Measurements from ENCODE around the gene BCKDHA. TPM values are rescaled to one million over a fixed set of nuclear protein-coding genes. Genes with fewer than 3 reads are reported as not detected.

BCKDHA gene
- total RNA-seq, 1 experiment from 2014 or later, result 19.4 TPM

- H3K4me3 ChIP-seq (ENCODE audit: low read depth, low read length), result no peak overlapping the region
- Mint-ChIP-seq H3K36me3 (ENCODE audit: insufficient read depth, unreplicated experiment) (peaks cover 10% of the 10 kb centered on the region), H3K4me3 (ENCODE audit: unreplicated experiment) (no peak overlapping the region), H3K9me3 (ENCODE audit: unreplicated experiment) (no peaks in the 10 kb centered on the region), H3K27ac (ENCODE audit: unreplicated experiment) (no peak overlapping the region), H3K4me1 (ENCODE audit: low read depth, unreplicated experiment) (peaks cover 15% of the 10 kb centered on the region), H3K27me3 (ENCODE audit: insufficient read depth, unreplicated experiment) (no peaks in the 10 kb centered on the region)
- TF ChIP-seq, protein P1, sequence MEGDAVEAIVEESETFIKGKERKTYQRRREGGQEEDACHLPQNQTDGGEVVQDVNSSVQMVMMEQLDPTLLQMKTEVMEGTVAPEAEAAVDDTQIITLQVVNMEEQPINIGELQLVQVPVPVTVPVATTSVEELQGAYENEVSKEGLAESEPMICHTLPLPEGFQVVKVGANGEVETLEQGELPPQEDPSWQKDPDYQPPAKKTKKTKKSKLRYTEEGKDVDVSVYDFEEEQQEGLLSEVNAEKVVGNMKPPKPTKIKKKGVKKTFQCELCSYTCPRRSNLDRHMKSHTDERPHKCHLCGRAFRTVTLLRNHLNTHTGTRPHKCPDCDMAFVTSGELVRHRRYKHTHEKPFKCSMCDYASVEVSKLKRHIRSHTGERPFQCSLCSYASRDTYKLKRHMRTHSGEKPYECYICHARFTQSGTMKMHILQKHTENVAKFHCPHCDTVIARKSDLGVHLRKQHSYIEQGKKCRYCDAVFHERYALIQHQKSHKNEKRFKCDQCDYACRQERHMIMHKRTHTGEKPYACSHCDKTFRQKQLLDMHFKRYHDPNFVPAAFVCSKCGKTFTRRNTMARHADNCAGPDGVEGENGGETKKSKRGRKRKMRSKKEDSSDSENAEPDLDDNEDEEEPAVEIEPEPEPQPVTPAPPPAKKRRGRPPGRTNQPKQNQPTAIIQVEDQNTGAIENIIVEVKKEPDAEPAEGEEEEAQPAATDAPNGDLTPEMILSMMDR (IDR thresholded peaks at IDR 0.05; ENCODE audit: insufficient read depth in 1 of 2, low read depth in 1 of 2, low read length in 1 of 2, severe bottlenecking in 1 of 2, unreplicated experiment in 1 of 2), result no peak
- H3K9me3 ChIP-seq, result no peaks in the 10 kb centered on the region
- intact Hi-C loops (cut with micrococcal nuclease; ENCODE audit: unreplicated experiment), result no loop called here
- POLR2A ChIA-PET, result no interaction called here
- no peaks in the 10 kb centered on the region; the same call in 1 of the 2 replicates for H3K27me3 ChIP-seq (replicated peaks; ENCODE audit: control insufficient read depth, insufficient read depth, low read length)
- CTCF ChIA-PET, result interaction anchor here (0.8 kb wide), 1 partner anchor 47 kb away, joined by 3 read pairs; no protein-coding TSS in a partner anchor
- H3K4me1 ChIP-seq, result 0 out of 2 replicates have a peak, but pooled peaks cover 6% of the 10 kb centered on the region
- BruUV-seq (replicated peaks), result no TSS peak
- no peak for DNase-seq
- H3K36me3 ChIP-seq (ENCODE audit: control insufficient read depth, insufficient read depth, low read length), result no peaks in the 10 kb centered on the region
These were observed 4.4 kb downstream of the BCKDHA start for GRCh38 chr19:41402010-41402409.

DNA sequence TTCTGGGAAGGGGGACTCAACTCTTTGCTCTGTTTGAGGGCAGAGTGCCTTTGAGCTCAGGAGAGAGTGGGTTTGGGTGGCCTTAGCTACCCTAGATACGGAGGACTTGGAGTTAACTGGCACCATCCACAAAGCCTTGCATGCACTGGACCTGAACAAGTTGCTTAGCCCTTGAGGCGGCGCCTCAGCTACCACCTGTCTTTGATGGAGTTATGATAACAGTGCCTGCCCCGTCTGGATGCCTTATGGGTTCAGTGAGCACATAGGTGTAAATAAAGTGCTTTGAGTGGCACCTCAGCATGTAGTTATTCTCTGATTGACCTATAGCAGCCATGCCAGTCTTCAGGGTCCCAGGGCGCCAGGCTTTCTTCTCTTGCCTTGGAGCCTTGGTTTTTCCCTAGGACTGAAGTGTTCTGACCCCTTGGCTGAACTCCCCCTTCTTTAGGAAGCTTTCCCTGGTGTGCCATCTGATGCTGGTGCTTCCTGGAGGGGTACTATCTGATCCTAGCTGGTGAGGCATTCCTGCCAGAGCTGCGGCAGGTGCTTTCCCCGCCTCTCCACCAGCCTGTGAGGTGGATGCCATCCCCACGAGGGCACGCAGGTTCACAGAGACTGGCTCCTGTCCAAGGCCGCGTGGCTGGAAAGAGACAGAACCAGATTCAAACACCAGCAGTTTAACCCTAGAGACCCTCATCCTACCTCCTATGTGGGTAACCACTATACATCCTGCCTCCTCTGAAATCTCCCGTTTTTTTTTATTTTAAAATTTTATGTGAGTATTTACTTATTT is 5.8 kb downstream of the BCKDHA start:
- TF ChIP-seq, protein P1 (IDR thresholded peaks at IDR 0.05; ENCODE audit: insufficient read depth in 1 of 2, low read depth in 1 of 2, low read length in 1 of 2, severe bottlenecking in 1 of 2, unreplicated experiment in 1 of 2), result no peak
- H3K4me1 Mint-ChIP-seq (ENCODE audit: low read depth, unreplicated experiment), result peaks cover 9% of the 10 kb centered on the region
- no peak overlapping the region for H3K4me3 Mint-ChIP-seq (ENCODE audit: unreplicated experiment)
- H3K27me3 Mint-ChIP-seq (ENCODE audit: insufficient read depth, unreplicated experiment), result no peaks in the 10 kb centered on the region
- POLR2A ChIA-PET, result no interaction called here
- BruUV-seq (replicated peaks), result no TSS peak
- no peak for DNase-seq
- Histone ChIP-seq H3K27me3 (replicated peaks; ENCODE audit: control insufficient read depth, insufficient read depth, low read length) (no peaks in the 10 kb centered on the region), H3K9me3 (no peaks in the 10 kb centered on the region), H3K4me1 (0 out of 2 replicates have a peak, but pooled peaks cover 5% of the 10 kb centered on the region), H3K36me3 (ENCODE audit: control insufficient read depth, insufficient read depth, low read length) (no peaks in the 10 kb centered on the region; the same call in 1 of the 2 replicates), H3K4me3 (ENCODE audit: low read depth, low read length) (no peak overlapping the region)
- H3K27ac Mint-ChIP-seq (ENCODE audit: unreplicated experiment), result no peak overlapping the region
- no peaks in the 10 kb centered on the region for H3K36me3 Mint-ChIP-seq (ENCODE audit: insufficient read depth, unreplicated experiment)
- H3K9me3 Mint-ChIP-seq (ENCODE audit: unreplicated experiment), result no peaks in the 10 kb centered on the region
- intact Hi-C loops (cut with micrococcal nuclease; ENCODE audit: unreplicated experiment), result no loop called here
- CTCF ChIA-PET, result no interaction called here

- Mint-ChIP-seq H3K4me3 (ENCODE audit: unreplicated experiment) (no peak overlapping the region), H3K27ac (ENCODE audit: unreplicated experiment) (no peak overlapping the region), H3K27me3 (ENCODE audit: insufficient read depth, unreplicated experiment) (no peaks in the 10 kb centered on the region), H3K4me1 (ENCODE audit: low read depth, unreplicated experiment) (peaks cover 16% of the 10 kb centered on the region), H3K9me3 (ENCODE audit: unreplicated experiment) (no peaks in the 10 kb centered on the region), H3K36me3 (ENCODE audit: insufficient read depth, unreplicated experiment) (peaks cover 8% of the 10 kb centered on the region)
- Histone ChIP-seq H3K4me3 (ENCODE audit: low read depth, low read length) (no peak overlapping the region), H3K4me1 (peaks cover 15% of the 10 kb centered on the region), H3K9me3 (no peaks in the 10 kb centered on the region), H3K36me3 (ENCODE audit: control insufficient read depth, insufficient read depth, low read length) (no peaks in the 10 kb centered on the region; the same call in 1 of the 2 replicates), H3K27me3 (replicated peaks; ENCODE audit: control insufficient read depth, insufficient read depth, low read length) (no peaks in the 10 kb centered on the region)
- DNase-seq, result no peak
- BruUV-seq (replicated peaks), result no TSS peak
- TF ChIP-seq, protein P1 (IDR thresholded peaks at IDR 0.05; ENCODE audit: insufficient read depth in 1 of 2, low read depth in 1 of 2, low read length in 1 of 2, severe bottlenecking in 1 of 2, unreplicated experiment in 1 of 2), result no peak
- CTCF ChIA-PET, result interaction anchor here (0.7 kb wide), 1 partner anchor 482 kb away, joined by 4 read pairs; no protein-coding TSS in a partner anchor
- intact Hi-C loops (cut with micrococcal nuclease; ENCODE audit: unreplicated experiment), result no loop called here
- POLR2A ChIA-PET, result no interaction called here
These were observed 8.2 kb downstream of the BCKDHA start for GRCh38 chr19:41405776-41406175.
